ENCODE data around the gene ERBB2. TPM values are rescaled to one million over a fixed set of nuclear protein-coding genes. Genes with fewer than 3 reads are reported as not detected.
A peak's percentile ranks its signal among the peaks of the same experiment; 100 is the strongest.
"Not testable (repeated sequence)": the region's sequence is repeated elsewhere in the genome, so short reads cannot be mapped to it uniquely, and the experiment has no call there.

ERBB2 gene
- total RNA-seq, 1 experiment from 2014 or later = 39.8 TPM

DNA sequence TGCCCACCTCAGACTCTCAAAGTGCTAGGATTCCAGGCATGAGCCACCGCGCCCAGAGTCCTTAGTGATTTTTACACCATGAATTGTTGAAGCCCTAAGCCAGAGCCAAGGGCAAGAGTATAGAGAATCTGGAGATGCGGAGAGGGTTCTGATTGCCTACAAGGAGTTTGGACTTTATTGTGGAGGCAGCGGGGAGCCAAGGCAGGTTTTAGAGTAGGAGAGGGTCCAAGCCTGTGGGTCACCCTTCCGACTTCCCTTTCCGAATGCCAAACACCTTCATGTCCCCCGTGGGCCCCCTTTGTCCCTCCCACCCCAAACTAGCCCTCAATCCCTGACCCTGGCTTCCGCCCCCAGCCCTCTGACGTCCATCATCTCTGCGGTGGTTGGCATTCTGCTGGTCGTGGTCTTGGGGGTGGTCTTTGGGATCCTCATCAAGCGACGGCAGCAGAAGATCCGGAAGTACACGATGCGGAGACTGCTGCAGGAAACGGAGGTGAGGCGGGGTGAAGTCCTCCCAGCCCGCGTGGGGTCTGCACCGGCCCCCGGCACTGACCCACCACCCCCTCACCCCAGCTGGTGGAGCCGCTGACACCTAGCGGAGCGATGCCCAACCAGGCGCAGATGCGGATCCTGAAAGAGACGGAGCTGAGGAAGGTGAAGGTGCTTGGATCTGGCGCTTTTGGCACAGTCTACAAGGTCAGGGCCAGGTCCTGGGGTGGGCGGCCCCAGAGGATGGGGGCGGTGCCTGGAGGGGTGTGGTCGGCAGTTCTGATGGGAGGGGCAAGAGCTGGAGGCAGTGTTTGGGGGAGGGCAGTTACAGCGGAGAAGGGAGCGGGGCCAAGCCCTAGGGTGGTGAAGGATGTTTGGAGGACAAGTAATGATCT lies 23.3 kb downstream of the ERBB2 start:
- DNase-seq (ENCODE audit: low read depth) = no peak

DNA sequence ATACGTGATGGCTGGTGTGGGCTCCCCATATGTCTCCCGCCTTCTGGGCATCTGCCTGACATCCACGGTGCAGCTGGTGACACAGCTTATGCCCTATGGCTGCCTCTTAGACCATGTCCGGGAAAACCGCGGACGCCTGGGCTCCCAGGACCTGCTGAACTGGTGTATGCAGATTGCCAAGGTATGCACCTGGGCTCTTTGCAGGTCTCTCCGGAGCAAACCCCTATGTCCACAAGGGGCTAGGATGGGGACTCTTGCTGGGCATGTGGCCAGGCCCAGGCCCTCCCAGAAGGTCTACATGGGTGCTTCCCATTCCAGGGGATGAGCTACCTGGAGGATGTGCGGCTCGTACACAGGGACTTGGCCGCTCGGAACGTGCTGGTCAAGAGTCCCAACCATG lies 24.9 kb downstream of the ERBB2 start:
- no peak for DNase-seq (ENCODE audit: low read depth)

DNA sequence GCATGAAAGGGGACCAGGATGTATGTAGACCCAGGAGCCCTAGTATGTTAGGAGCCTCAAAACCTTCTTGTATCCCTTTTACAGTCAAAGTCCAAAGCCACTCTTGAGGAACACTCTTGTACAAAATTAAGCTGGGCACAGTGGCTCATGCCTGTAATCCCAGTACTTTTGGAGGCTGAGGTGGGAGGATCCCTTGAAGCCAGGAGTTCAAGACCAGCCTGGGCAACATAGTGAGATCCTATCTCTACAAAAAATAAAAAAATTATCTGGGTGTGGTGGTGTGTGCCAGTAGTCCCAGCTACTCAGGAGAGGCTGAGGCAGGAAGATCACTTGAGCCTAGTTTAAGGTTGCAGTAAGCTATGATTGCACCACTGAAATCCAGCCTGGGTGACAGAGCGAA lies 26.1 kb downstream of the ERBB2 start:
- not testable (repeated sequence) for DNase-seq (ENCODE audit: low read depth)

DNA sequence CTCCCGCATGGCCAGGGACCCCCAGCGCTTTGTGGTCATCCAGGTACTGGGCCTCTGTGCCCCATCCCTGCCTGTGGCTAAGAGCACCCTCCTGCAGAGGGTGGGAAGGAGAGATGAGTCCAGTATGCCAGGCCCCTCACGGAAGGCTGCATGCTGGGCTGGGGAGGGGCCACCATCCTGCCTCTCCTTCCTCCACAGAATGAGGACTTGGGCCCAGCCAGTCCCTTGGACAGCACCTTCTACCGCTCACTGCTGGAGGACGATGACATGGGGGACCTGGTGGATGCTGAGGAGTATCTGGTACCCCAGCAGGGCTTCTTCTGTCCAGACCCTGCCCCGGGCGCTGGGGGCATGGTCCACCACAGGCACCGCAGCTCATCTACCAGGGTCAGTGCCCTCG lies 26.8 kb downstream of the ERBB2 start:
- DNase-seq (ENCODE audit: low read depth) = no peak

DNA sequence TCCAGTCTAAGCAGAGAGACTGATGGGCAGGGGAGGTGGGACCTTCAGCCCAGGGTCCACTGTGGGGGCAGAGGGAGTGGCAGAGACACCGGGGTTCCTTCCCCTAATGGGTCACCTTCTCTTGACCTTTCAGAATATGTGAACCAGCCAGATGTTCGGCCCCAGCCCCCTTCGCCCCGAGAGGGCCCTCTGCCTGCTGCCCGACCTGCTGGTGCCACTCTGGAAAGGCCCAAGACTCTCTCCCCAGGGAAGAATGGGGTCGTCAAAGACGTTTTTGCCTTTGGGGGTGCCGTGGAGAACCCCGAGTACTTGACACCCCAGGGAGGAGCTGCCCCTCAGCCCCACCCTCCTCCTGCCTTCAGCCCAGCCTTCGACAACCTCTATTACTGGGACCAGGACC lies 27.7 kb downstream of the ERBB2 start:
- no peak for DNase-seq (ENCODE audit: low read depth)

GRCh38 chr17:39729280-39729851 lies 29.5 kb downstream of the ERBB2 start:
- DNase-seq (ENCODE audit: low read depth) = no peak

DNA sequence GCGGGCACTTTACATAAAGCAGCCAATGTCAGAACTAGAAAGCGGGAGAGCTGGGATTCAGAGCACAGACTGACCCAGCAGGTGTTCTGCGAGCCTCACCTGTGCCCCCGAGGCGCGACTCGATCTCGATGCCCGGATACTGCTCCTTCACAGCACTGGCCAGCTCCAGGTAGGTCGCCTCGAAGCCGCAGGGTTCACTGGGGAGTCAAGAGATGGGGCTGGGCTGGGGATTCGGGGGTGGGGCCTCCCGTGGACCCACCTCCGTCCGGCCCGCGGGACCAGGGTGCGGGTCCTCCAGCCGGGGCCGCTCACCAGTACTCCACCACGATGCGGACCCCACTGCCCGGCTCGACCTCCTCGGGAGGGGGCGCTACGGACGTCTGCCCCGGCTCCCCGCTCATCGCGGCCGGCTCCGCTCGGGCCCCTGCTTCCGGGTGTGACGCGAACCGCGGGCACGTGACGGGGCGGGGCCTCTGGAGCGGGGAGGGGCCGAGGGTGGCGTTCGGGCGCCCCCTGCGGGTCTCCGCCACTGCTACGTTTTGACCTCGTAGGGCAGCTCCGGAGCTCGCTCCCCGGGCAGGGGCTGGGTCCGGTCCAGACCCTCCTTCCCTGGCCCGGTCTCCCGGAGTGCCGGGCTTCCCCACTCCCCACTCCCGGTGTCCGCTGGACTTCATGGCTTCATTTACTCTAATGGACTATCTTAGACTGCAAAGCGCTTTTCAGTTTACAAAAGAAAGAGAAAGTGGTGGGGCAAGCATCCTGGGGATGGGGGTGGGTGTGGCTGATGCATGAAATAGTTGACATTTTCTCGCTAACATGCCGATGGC lies 30.4 kb downstream of the ERBB2 start, which contains the start of gene MIEN1:
Gene MIEN1 (minus strand): TSS at position 438 of the 827 bp plus-strand sequence. CDS start 37 bp downstream, at position 401.
- DNase-seq (ENCODE audit: low read depth) = peak; percentile 74

DNA sequence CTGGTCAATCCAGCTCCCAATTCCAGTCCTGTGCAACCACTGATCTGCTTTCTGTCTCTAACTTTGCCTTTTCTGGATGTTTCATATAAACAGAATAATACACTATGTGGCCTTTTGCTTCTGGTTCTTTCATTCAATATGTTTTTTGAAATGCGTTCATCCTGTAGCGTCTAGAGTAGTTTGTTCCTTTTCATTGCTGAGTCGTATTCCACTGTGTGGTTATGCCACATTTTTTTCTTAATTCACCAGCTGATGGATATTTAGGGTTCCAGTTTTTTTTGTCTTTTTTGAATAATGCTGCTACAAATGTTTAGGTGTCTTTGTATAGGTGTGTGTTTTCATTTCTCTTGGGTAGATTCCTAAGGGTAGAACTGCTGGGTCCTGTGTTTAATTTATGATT lies 32.7 kb downstream of the ERBB2 start:
- DNase-seq (ENCODE audit: low read depth) = no peak

GRCh38 chr17:39735882-39736281 lies 36.0 kb downstream of the ERBB2 start:
- no peak for DNase-seq (ENCODE audit: low read depth)

DNA sequence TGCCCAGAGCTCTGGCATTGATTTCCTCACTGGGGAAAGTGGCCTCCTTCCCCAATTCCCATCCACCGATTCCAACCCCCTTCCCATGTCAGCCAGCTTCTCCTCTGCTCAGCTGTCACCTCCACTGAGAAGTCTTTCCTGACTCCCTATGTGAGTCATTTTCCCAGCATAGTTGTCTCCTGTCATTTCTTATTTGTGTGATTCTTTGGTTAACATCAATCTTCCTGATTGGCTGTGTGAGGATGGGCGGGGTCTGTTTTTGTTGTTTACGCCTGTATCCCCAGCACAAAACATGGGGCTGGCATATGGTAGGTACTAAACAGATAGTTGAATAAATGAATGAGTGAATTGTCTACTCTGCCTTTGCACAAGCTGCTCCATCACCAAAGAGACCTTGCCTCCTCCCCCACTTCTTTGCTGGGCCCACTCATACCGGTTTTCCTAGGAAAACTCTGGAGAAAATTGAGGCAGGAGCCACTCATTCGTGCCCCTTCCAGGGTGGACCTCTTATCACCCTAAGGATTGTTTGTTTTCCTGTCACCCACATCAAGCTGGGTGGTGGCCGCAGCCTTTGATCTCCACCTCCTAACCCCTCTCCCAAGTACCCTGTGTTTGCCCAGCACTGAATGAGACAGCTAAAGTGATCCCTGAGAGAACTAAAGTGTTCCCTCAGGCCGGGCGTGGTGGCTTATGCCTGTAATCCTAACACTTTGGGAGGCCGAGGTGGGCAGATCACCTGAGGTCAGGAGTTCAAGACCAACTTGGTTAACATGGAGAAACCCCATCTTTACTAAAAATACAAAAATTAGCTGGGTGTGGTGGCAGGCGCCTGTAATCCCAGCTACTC lies 36.7 kb downstream of the ERBB2 start:
- DNase-seq (ENCODE audit: low read depth) = peak; percentile 58

GRCh38 chr17:39737206-39737759 lies 37.4 kb downstream of the ERBB2 start:
- no peak for DNase-seq (ENCODE audit: low read depth)

GRCh38 chr17:39737760-39738567 lies 38.1 kb downstream of the ERBB2 start, which contains the start of gene GRB7:
TSS of gene GRB7 (plus strand) at chr17:39737938. CDS start at chr17:39742302, 4,364 bp downstream.
- no peak for DNase-seq (ENCODE audit: low read depth)

GRCh38 chr17:39738568-39738901 lies 38.7 kb downstream of the ERBB2 start:
- DNase-seq (ENCODE audit: low read depth) = no peak

DNA sequence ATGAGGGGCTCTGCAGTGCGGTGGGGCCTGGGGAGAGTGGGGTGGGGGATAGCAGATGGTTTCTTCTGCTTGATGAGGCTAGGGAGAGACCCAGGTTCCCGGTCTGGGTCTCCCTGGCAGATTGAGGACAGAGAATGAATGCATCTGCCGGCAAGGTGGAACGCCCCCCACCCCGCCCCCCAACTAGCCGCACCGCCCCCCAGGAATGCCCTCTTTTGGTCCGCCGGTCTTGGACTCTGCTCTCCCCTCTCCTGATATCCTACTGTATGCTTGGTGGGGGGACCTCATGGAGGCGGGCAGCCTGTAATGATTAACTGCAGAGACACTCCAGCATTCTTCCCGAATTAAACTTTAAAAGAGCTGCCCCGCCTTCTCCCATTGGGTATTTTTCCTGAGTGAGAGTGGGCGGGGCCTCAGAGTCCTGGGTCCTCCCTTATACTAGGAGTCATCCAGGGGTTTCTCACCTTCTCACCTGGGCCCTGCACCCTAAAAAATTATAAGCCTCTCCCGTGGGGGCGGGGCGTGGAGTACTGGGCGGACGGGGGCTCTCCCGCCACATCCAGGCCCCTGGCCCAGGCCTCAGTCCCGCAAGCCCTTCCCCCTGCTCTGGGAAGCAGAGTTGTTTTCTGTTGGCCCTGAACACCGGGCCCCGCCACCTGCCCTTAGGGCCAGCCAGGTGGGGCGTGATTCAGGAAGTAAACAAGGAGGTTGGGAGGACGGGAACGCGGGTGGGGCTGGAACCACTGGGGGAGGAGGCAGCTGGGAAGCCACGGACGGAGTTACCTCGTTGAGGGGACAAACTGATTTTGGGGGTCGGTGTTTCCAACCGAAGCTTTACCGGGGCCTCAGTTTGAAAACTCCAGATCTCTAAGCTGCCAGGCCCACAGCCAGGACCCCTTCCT lies 39.4 kb downstream of the ERBB2 start:
- no peak for DNase-seq (ENCODE audit: low read depth)

DNA sequence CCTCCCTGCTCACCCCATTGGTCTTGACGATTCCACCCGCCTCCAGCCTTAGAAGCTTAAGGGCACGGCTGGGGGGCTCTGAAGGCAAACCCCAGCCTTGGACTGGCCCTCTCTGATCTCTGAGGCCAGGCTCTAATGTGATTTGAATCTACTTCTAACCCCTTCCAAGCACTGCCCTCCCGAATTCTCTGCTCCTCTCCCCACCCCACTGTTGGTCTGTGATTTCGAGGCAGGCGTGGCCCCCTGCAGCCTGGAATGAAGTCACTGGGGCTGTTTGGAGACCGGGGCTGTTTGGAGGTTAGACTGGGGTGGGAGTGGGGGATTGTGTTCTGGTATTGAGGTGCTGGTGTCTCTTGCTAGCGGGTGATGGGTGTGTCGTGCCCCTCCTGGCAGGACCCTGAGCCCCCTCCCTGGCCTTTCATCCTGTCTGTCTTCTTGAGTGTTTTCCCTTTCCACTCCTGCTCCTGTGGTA lies 40.1 kb downstream of the ERBB2 start:
- DNase-seq (ENCODE audit: low read depth) = no peak

- DNase-seq (ENCODE audit: low read depth) = no peak
These were observed 40.7 kb downstream of the ERBB2 start for GRCh38 chr17:39740357-39741111.

DNA sequence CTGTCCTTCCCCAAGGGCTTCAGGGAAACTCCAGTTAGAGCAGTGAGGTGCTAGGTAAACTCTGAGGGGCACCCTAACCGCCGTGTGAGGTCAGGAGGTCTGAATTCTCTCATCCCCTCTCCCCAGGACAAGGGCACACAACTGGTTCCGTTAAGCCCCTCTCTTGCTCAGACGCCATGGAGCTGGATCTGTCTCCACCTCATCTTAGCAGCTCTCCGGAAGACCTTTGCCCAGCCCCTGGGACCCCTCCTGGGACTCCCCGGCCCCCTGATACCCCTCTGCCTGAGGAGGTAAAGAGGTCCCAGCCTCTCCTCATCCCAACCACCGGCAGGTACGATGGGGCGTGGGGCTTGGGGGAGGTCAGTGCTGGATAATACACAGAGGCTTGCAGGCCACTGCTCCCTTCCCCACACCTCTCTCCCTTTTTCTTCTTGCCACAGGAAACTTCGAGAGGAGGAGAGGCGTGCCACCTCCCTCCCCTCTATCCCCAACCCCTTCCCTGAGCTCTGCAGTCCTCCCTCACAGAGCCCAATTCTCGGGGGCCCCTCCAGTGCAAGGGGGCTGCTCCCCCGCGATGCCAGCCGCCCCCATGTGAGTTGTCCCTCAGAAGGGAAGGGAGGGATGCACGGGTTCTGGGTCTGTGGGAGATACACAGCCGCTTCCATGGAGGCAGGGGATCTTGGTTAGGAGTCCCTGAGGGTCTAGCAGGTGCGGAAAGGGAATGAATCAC lies 42.4 kb downstream of the ERBB2 start:
- no peak for DNase-seq (ENCODE audit: low read depth)
